KMS-11 (cell line): ENCODE measurements around the gene NFIC.

Experiments used
- H2AFZ ChIP-seq: fragments of 200-600 bp; sonication (generic); 2 replicates; pipeline ENCODE4 v1.6.1; 2016; ENCODE audit warnings: antibody characterized with exemption, mixed run types, low read depth
- H3K27ac ChIP-seq: fragments of 200-600 bp; sonication (generic); 2 replicates; pipeline ENCODE4 v1.6.1; 2016; ENCODE audit warnings: mild to moderate bottlenecking, mixed run types
- H3K27me3 ChIP-seq: fragments of 200-600 bp; sonication (generic); 2 replicates; pipeline ENCODE4 v1.6.1; 2017; ENCODE audit warnings: mild to moderate bottlenecking, low read depth, mixed run types, moderate library complexity; ENCODE audit not compliant: insufficient read depth
- H3K36me3 ChIP-seq: fragments of 200-600 bp; sonication (generic); 2 replicates; pipeline ENCODE4 v1.6.1; 2017; ENCODE audit warnings: mild to moderate bottlenecking, mixed run types; ENCODE audit not compliant: insufficient read depth
- H3K4me1 ChIP-seq: fragments of 200-600 bp; sonication (generic); 2 replicates; pipeline ENCODE4 v1.6.1; 2016; ENCODE audit warnings: mild to moderate bottlenecking, low read depth, mixed run types; ENCODE audit not compliant: poor library complexity, severe bottlenecking
- H3K4me2 ChIP-seq: fragments of 200-600 bp; sonication (generic); 2 replicates; pipeline ENCODE4 v1.7.0; 2016; ENCODE audit warnings: mild to moderate bottlenecking, mixed run types
- H3K4me3 ChIP-seq: fragments of 200-600 bp; sonication (generic); IDR thresholded peaks from 2 replicates; pipeline ENCODE4 v1.6.1; 2017; ENCODE audit warnings: low read depth, low read length, mixed read lengths; ENCODE audit not compliant: insufficient read depth
- H3K79me2 ChIP-seq: fragments of 200-600 bp; sonication (generic); 2 replicates; pipeline ENCODE4 v1.6.1; 2016; ENCODE audit warnings: low read depth, mixed run types; ENCODE audit not compliant: insufficient read depth
- H3K9ac ChIP-seq: fragments of 200-600 bp; sonication (generic); 2 replicates; pipeline ENCODE4 v1.6.1; 2016; ENCODE audit warnings: mild to moderate bottlenecking, mixed run types
- H4K20me1 ChIP-seq: fragments of 200-600 bp; sonication (generic); 2 replicates; pipeline ENCODE4 v1.6.1; 2016; ENCODE audit warnings: mild to moderate bottlenecking, mixed run types; ENCODE audit not compliant: insufficient read depth
- TF ChIP-seq, protein P1 (sequence below): fragments of 200-600 bp; sonication (generic); conservative IDR thresholded peaks from 2 replicates; pipeline ENCODE4 v1.6.1; 2017; ENCODE audit warnings: low read depth, mild to moderate bottlenecking, antibody characterized with exemption, low read length, moderate library complexity, mixed read lengths

NFIC gene

DNA sequence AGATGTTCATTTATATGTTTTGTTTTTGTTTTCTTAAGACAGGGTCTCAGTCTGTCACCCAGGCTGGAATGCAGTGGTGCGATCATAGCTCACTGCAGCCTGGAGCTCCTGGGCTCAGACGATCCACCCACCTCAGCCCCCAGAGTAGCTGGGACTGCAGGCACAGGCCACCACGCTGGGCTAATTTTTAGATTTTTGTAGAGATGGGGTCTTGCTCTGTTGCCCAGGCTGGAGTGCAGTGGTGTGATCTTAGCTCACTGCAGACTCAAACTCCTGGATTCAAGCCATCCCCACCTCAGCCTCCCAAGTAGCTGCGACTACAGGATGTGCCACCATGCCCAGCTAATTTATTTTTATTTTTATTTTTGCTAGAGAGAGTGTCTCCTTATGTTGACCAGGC lies 45.7 kb downstream of the NFIC start:
- H2AFZ ChIP-seq: no peak overlapping the region
- H3K27me3 ChIP-seq: no peaks in the 10 kb centered on the region
- no peak overlapping the region for H3K9ac ChIP-seq
- H3K36me3 ChIP-seq: no peaks in the 10 kb centered on the region
- peaks cover 9% of the 10 kb centered on the region; the same call in 1 of the 2 replicates for H3K79me2 ChIP-seq
- TF ChIP-seq, protein P1, sequence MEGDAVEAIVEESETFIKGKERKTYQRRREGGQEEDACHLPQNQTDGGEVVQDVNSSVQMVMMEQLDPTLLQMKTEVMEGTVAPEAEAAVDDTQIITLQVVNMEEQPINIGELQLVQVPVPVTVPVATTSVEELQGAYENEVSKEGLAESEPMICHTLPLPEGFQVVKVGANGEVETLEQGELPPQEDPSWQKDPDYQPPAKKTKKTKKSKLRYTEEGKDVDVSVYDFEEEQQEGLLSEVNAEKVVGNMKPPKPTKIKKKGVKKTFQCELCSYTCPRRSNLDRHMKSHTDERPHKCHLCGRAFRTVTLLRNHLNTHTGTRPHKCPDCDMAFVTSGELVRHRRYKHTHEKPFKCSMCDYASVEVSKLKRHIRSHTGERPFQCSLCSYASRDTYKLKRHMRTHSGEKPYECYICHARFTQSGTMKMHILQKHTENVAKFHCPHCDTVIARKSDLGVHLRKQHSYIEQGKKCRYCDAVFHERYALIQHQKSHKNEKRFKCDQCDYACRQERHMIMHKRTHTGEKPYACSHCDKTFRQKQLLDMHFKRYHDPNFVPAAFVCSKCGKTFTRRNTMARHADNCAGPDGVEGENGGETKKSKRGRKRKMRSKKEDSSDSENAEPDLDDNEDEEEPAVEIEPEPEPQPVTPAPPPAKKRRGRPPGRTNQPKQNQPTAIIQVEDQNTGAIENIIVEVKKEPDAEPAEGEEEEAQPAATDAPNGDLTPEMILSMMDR: no peak
- H4K20me1 ChIP-seq: no peaks in the 10 kb centered on the region
- no peak overlapping the region for H3K4me3 ChIP-seq
- no peak overlapping the region for H3K27ac ChIP-seq
- H3K4me1 ChIP-seq: no peaks in the 10 kb centered on the region
- H3K4me2 ChIP-seq: no peak overlapping the region

DNA sequence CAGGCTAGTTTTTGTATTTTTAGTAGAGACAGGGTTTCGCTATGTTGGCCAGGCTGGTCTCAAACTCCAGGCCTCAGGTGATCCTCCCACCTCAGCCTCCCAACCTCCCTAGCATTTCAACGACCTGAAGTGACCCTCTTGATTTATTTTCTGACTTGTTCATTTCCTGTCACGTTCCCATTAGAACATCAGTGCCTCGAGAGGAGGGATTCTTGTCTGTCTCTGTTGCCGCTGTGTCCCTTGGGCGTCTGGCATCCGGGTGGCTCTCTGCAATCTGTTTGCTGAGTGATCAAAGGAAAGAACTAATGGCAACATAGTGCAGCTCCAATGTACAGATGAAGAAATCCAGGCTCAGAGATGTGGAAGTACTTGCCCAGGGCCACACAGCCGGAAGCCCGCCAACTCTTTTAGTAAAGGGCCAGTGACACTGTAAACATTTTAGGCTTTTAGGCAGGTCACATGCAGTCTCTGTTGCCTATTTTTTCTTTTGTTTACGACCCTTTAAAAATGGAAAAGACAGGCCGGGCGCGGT lies 47.5 kb downstream of the NFIC start:
- no peak overlapping the region for H3K27ac ChIP-seq
- H3K27me3 ChIP-seq: no peaks in the 10 kb centered on the region
- H3K36me3 ChIP-seq: no peaks in the 10 kb centered on the region
- no peak overlapping the region for H3K4me3 ChIP-seq
- no peaks in the 10 kb centered on the region for H3K4me1 ChIP-seq
- no peak overlapping the region for H2AFZ ChIP-seq
- no peak overlapping the region for H3K4me2 ChIP-seq
- no peaks in the 10 kb centered on the region for H4K20me1 ChIP-seq
- TF ChIP-seq, protein P1: no peak
- no peak overlapping the region for H3K9ac ChIP-seq
- H3K79me2 ChIP-seq: peaks cover 14% of the 10 kb centered on the region; the same call in 1 of the 2 replicates

DNA sequence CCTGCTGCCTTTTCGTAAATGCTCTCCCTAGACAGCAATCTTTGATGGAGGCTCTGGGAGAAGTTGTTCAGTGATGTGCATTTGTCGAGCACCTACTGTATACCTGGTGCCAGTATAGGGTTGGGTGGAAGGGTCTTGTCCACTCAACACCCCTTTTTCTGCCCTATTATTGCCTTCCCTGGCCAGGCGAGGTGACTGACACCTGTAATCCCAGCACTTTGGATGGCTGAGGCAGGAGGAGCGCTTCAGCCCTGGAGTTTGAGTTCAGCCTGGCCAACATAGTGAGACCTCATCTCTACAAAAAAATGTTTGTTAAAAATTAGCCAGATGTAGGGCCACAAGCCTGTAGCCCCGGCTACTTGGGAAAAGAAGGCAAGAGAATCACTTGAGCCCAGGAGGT lies 49.3 kb downstream of the NFIC start:
- H3K27me3 ChIP-seq: no peaks in the 10 kb centered on the region
- H3K36me3 ChIP-seq: no peaks in the 10 kb centered on the region
- H3K4me2 ChIP-seq: no peak overlapping the region
- no peak overlapping the region for H2AFZ ChIP-seq
- H4K20me1 ChIP-seq: no peaks in the 10 kb centered on the region
- no peaks in the 10 kb centered on the region for H3K4me1 ChIP-seq
- TF ChIP-seq, protein P1: no peak
- no peak overlapping the region for H3K9ac ChIP-seq
- H3K27ac ChIP-seq: no peak overlapping the region
- H3K4me3 ChIP-seq: no peak overlapping the region
- peaks cover 14% of the 10 kb centered on the region; the same call in 1 of the 2 replicates for H3K79me2 ChIP-seq

- Histone ChIP-seq H3K4me2 (no peak overlapping the region), H3K79me2 (peaks cover 15% of the 10 kb centered on the region; the same call in 1 of the 2 replicates), H3K4me1 (no peaks in the 10 kb centered on the region), H3K9ac (no peak overlapping the region), H3K27ac (no peak overlapping the region), H4K20me1 (no peaks in the 10 kb centered on the region), H3K4me3 (no peak overlapping the region), H2AFZ (no peak overlapping the region), H3K27me3 (no peaks in the 10 kb centered on the region), H3K36me3 (no peaks in the 10 kb centered on the region)
- TF ChIP-seq, protein P1: no peak
These were observed 53.9 kb downstream of the NFIC start for GRCh38 chr19:3420244-3420755.
